GM18951 (cell line): ENCODE data around the gene SLX4.
"Not testable (repeated sequence)": the region's sequence is repeated elsewhere in the genome, so short reads cannot be mapped to it uniquely, and the experiment has no call there.

Source experiments
- POLR2A ChIP-seq: IDR thresholded peaks from 4 replicates; pipeline ENCODE4 v1.6.1; 2011; ENCODE audit warnings: mild to moderate bottlenecking; ENCODE audit not compliant: insufficient read length, insufficient read depth; ENCODE audit errors: extremely low read depth
- in situ Hi-C: fragments of 300-500 bp; cut with MboI; formaldehyde crosslinking; loops from one replicate; pipeline ENCODE4 v1.12.0; 2022; ENCODE audit warnings: low sequenced_read_pairs, mixed read lengths, inconsistent platforms; ENCODE audit not compliant: unreplicated experiment

SLX4 gene

GRCh38 chr16:3611146-3611975 lies at the start of gene SLX4:
SLX4 (minus strand) TSS chr16:3611606; CDS start chr16:3608964, 2,642 bp downstream.
- in situ Hi-C loops, result no loop called here
- TF ChIP-seq POLR2A, result peak; percentile 93

GRCh38 chr16:3659251-3659650 lies 47.8 kb upstream of the SLX4 start:
- in situ Hi-C loops, result no loop called here
- TF ChIP-seq POLR2A, result no peak

- no peak for TF ChIP-seq POLR2A
- in situ Hi-C loops, result no loop called here
These were observed 45.4 kb upstream of the SLX4 start for GRCh38 chr16:3656491-3657468.

GRCh38 chr16:3656160-3656490 lies 44.7 kb upstream of the SLX4 start:
- in situ Hi-C loops, result not testable (repeated sequence)

GRCh38 chr16:3655396-3656159 lies 44.2 kb upstream of the SLX4 start:
- no peak for TF ChIP-seq POLR2A
- in situ Hi-C loops, result no loop called here

GRCh38 chr16:3655030-3655395 lies 43.6 kb upstream of the SLX4 start:
- in situ Hi-C loops, result no loop called here
- TF ChIP-seq POLR2A, result no peak

GRCh38 chr16:3654249-3654991 lies 43.0 kb upstream of the SLX4 start, which contains the start of gene DNASE1:
DNASE1 (plus strand) TSS chr16:3654691; CDS start chr16:3655374, 683 bp downstream.
- in situ Hi-C loops, result no loop called here
- no peak for TF ChIP-seq POLR2A

- in situ Hi-C loops, result no loop called here
- no peak for TF ChIP-seq POLR2A
These were observed 41.2 kb upstream of the SLX4 start for GRCh38 chr16:3652373-3653195.

- in situ Hi-C loops, result no loop called here
- no peak for TF ChIP-seq POLR2A
These were observed 40.3 kb upstream of the SLX4 start for GRCh38 chr16:3651461-3652372.

GRCh38 chr16:3650631-3651265 lies 39.3 kb upstream of the SLX4 start:
- no peak for TF ChIP-seq POLR2A
- in situ Hi-C loops, result no loop called here

- in situ Hi-C loops, result no loop called here
- TF ChIP-seq POLR2A, result no peak
These were observed 35.0 kb upstream of the SLX4 start for GRCh38 chr16:3646348-3646920.
